ENCODE results near the gene XPA.

XPA gene

GRCh38 chr9:97651646-97652045 is 45.5 kb downstream of the XPA start:
- no peak for DNase-seq (ENCODE audit: low spot score)

DNA sequence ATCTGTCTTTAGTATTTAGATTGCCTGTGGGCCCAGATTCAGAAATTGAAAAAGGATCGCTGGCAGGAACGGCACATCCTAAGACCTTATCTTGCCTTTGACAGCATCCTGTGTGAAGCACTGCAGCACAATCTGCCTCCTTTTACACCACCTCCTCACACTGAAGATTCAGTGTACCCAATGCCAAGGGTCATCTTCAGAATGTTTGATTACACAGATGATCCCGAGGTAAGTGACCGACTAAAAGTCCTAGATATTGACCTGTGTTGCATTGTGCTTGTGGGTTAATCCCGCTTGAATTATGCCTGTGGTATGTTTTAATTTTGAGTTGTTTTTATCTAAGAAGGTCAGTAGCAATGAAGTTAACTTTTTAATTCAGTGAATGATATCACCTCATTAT is 49.1 kb downstream of the XPA start:
- no peak for DNase-seq (ENCODE audit: low spot score)

GRCh38 chr9:97645720-97646119 is 51.4 kb downstream of the XPA start:
- no peak for DNase-seq (ENCODE audit: low spot score)

DNA sequence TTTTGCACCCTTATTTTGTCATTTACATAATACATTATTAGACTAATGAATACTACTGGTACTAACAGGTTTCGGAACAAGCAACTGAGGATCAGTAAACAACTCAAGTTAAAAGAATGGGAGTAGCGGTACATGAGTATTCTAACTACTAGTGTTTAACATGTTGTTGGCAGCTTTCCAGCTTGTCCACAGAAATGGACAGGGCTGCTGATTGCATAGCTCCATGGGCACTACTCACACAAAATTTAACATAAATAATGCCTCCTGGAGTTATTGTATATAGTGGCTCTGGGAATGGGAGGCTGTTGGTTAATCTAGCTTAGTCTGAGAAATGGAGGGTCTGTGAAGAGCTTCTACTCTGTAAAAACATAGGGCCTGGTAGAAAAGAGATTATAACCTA is 56.8 kb downstream of the XPA start:
- no peak for DNase-seq (ENCODE audit: low spot score)

GRCh38 chr9:97638666-97639065 is 58.5 kb downstream of the XPA start:
- DNase-seq (ENCODE audit: low spot score), result no peak

- DNase-seq (ENCODE audit: low spot score), result no peak
Observed at GRCh38 chr9:97636903-97637302, 60.2 kb downstream of the XPA start.

GRCh38 chr9:97635026-97635425 is 62.1 kb downstream of the XPA start:
- no peak for DNase-seq (ENCODE audit: low spot score)

DNA sequence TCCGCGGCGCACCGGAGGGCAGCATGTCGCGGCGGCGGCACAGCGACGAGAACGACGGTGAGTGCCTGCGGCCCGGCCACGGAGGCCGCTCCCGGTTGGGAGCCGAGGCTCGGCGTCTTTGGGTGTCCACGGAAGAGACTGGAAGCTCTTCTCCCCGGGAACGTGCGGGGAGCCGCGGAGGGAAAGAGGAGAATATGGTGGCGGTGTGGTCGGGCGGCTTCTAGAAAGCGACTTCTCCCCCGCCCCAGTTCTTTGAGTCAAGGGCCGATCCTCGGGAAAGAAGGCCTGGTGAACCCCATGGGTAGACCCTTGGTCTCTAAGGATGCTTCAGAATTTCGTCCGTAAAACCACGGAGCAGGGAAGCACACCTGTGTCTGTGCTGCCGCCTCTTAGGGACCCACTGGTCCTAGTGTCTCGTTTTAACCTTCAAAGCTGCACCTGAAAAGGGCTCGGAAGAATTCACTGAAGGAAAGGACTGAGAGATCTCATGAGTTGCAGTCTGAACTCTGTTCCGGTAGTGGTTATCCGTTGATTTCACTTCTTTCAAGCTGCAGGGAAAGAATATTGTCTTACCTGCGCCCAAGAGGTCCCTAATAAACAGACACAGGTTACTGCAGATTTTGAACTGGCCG is 63.2 kb downstream of the XPA start:
- peak; percentile 13 for DNase-seq (ENCODE audit: low spot score)

GRCh38 chr9:97632985-97633858 is 63.9 kb downstream of the XPA start, which contains the start of the genes NCBP1 and TSTD2:
NCBP1 (plus strand) TSS chr9:97633821; CDS start chr9:97633882, 61 bp downstream.
TSTD2 (minus strand) TSS chr9:97633368; CDS start chr9:97627562, 5,806 bp downstream.
- DNase-seq (ENCODE audit: low spot score), result peak; percentile 97

- peak; percentile 79 for DNase-seq (ENCODE audit: low spot score)
Observed at GRCh38 chr9:97632248-97632984, 64.7 kb downstream of the XPA start.

DNA sequence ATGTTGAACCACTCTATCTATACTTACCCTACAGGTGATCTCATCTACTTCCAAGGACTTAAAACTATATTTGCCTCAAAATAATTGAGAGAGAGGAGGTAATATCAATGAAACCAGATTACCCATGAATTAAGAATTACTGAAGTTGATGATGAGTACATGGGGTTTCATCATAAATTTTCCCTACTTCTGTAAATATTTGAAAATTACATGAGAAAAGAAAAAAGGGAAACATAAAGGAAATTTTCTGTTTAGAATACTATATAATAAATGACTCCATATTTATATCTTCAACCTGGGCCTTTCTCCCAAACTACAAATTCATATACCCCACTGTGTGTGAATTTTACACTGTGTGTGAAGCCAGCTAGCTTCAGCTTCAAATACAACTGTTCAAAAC is 66.5 kb downstream of the XPA start:
- no peak for DNase-seq (ENCODE audit: low spot score)

DNA sequence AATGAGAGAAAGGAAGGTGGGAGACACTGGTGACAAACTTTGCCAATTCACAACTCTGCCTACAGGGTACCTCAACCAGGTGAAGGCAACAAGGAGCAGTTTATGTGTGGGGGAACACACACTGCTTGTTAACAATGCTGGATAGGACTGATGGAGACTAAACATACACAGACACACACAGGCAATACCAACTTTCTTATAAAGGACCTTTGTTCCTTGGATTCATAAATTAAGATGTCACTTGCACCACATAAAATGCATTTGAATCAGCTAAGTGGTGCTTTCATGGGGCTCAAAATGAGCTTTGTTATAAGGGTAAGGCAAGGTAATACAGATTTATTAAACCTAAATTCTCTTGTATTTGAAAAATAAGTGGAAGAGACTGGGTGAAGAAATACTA is 68.0 kb downstream of the XPA start:
- DNase-seq (ENCODE audit: low spot score), result no peak

DNA sequence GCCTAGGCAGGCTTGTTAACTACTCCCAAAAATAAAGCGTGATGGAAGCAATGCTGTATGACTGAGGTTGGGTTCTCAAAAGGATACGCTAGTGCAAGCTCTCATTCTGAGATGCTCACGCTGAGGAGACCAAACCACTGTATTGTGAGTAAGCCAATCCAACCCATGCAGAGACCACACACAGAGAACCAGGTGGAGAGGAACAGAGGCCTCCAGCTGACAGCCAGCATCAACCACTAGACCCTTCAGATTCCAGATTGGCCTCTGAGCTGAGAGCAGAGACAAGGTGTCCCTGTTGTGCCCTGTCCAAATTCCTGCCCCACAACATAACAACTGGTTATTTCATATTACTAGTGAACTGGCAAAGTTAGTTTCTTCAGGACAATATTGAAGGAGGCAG is 68.5 kb downstream of the XPA start:
- DNase-seq (ENCODE audit: low spot score), result no peak

- no peak for DNase-seq (ENCODE audit: low spot score)
Observed at GRCh38 chr9:97627624-97628023, 69.5 kb downstream of the XPA start.

DNA sequence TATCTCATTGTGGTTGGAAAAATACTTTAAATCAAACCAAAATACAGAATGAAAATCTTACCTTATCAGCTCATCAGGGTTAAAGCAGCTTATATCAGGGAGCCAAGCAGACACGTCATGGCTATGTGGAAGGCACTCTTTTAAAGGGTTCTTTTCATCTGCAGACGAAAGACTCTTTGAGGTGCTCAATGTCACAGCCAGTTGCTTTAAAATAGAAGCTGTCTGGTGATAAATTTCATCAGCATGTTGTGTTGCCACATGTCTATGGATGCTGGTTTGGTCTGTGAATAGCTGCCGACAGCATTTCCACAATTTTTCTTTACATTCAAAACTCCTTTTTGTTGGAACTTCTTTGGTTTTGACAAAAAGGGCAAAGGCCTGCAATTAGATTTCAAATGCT is 71.5 kb downstream of the XPA start:
- DNase-seq (ENCODE audit: low spot score), result no peak

All from hematopoietic multipotent progenitor cell treated with erythropoietin and hydrocortisone succinate and interleukin-3 and kit ligand, for 15 days (in vitro differentiated cells).